Measurements from ENCODE around the gene SLC37A4. TPM values are rescaled to one million over a fixed set of nuclear protein-coding genes. Genes with fewer than 3 reads are reported as not detected.
A peak's percentile ranks its signal among the peaks of the same experiment; 100 is the strongest.
"Not testable (repeated sequence)": the region's sequence is repeated elsewhere in the genome, so short reads cannot be mapped to it uniquely, and the experiment has no call there.

SLC37A4 gene
- total and polyA plus RNA-seq, 7 donors = 10.6 to 34.3 (median 23.9) TPM

DNA sequence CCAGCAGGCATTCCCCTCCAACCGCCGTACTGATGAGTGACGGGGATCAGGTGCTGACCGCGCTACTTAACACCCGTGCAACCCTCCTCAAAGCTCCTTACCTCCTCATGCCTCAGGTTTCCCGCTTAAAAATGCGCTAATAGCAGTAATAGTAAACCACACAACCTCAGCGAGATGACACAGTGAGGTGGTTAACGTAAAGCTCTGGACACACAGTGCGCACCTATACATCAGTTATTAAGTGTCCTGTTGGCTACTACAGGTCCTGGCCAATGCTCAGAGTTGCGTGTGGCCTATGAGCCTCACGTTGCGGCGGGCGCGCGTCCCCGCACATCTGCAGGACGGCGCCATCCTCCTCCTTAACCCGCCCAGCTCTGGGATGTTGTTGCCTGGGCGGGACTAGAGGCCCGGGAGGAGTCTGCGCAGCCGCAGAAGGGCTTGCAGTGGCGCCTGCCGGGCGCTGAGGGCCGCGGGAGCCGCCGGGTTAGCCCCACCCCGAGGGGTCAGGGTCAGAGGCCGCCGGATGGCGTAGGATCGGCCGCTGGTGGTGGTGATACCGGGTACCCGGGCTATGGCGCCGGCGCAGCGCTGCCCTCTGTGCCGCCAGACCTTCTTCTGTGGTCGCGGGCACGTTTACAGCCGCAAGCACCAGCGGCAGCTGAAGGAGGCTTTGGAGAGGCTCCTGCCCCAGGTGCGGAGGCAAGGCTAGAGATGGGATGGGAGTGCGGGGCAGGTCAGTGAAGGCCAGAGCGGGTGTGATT, 32.9 kb downstream of the SLC37A4 start, which contains the start of gene CENATAC:
CENATAC (plus strand) TSS at position 512 of the 761 bp plus-strand sequence; CDS start at position 572, 60 bp downstream.
- Histone ChIP-seq H3K27ac (peak within 1 kb of the TSS; percentile 78), H3K36me3 (ENCODE audit: insufficient read depth in 1 of 2, low read depth in 1 of 2) (peaks cover 4 to 34% of the 10 kb centered on the region in 2 donors), H3K9me3 (no peaks in the 10 kb centered on the region), H3K4me3 (peak within 1 kb of the TSS; percentile 76), H3K4me1 (peaks cover 20% of the 10 kb centered on the region), H3K27me3 (ENCODE audit: insufficient read depth in 3 of 3, low read length in 2 of 3) (no peaks in the 10 kb centered on the region)
- intact Hi-C loops (cut with DNase I) = no loop called here
- DNase-seq = peak; percentile 97 to 98
- no peak for TF ChIP-seq CTCF (IDR thresholded peaks at IDR 0.05)
- WGBS, 3 donors = 0 to 1% (median 0%) methylated on average over 43 to 54 of the region's 54 CpGs
- ATAC-seq = peak; percentile 96 to 98 (median 98)

DNA sequence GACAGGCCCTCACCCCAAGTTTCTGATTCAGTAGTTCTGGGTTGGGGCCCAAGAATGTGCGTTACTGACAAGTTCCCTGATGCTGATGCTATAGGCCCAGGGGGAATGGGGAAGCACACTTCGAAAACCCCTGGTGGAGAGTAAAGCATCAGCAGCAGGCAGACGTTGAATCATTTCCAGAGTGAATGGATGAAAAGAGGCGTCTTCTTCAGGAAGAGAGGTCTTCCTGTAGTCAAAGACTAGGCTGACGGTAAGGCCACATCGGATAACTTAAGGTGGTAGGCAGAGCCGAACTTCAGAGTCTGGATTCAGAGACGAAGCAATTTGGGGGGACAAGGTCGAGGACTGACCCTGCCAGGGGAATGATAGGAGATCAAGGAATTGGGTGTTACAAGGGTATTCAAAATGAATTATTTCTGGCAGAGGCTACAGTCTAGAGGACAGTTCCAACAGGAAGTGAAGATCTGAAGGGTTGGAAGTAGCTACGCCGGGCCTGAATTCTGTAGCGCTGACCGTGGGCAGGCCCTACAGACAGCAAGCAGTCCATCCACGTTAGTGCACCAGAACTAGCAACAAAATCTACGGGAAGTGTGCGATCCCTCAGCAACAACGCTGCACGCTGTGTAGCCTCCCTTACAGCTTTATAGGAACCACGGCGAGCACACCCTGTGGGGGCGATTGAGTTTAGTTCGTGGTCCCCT, 33.6 kb downstream of the SLC37A4 start:
- WGBS, 3 donors = 15 to 21% (median 18%) methylated on average over 22 of the region's 22 CpGs
- intact Hi-C loops (cut with DNase I) = no loop called here
- Histone ChIP-seq H3K4me3 (peak overlapping the region; percentile 76), H3K36me3 (ENCODE audit: insufficient read depth in 1 of 2, low read depth in 1 of 2) (peaks cover 4 to 27% of the 10 kb centered on the region in 2 donors), H3K9me3 (no peaks in the 10 kb centered on the region), H3K4me1 (peaks cover 20% of the 10 kb centered on the region), H3K27ac (peak overlapping the region; percentile 78), H3K27me3 (ENCODE audit: insufficient read depth in 3 of 3, low read length in 2 of 3) (no peaks in the 10 kb centered on the region)
- DNase-seq (no peak), ATAC-seq (peak in 3 of 4 donors; percentile 5 to 11 (median 9))
- TF ChIP-seq CTCF (IDR thresholded peaks at IDR 0.05) = no peak

GRCh38 chr11:118991486-118992038, 39.1 kb downstream of the SLC37A4 start:
- H3K4me3 ChIP-seq; H3K9me3 ChIP-seq; H3K27me3 ChIP-seq (ENCODE audit: insufficient read depth in 3 of 3, low read length in 2 of 3); DNase-seq; intact Hi-C loops (cut with DNase I); H3K27ac ChIP-seq; H3K36me3 ChIP-seq (ENCODE audit: insufficient read depth in 1 of 2, low read depth in 1 of 2); H3K4me1 ChIP-seq; ATAC-seq: not testable (repeated sequence)
- WGBS, 3 donors = 94 to 95% (median 95%) methylated on average over 25 to 44 of the region's 44 CpGs

GRCh38 chr11:118988280-118988679, 42.4 kb downstream of the SLC37A4 start:
- DNase-seq (no peak), ATAC-seq (no peak)
- Histone ChIP-seq H3K4me1 (no peaks in the 10 kb centered on the region), H3K27ac (no peak overlapping the region), H3K9me3 (no peaks in the 10 kb centered on the region), H3K27me3 (ENCODE audit: insufficient read depth in 3 of 3, low read length in 2 of 3) (no peaks in the 10 kb centered on the region), H3K36me3 (ENCODE audit: insufficient read depth in 1 of 2, low read depth in 1 of 2) (no peaks in the 10 kb centered on the region), H3K4me3 (no peak overlapping the region)
- 93 to 99% (median 96%) methylated on average over 5 of the region's 5 CpGs for WGBS, 3 donors
- TF ChIP-seq CTCF (IDR thresholded peaks at IDR 0.05) = no peak
- intact Hi-C loops (cut with DNase I) = no loop called here

DNA sequence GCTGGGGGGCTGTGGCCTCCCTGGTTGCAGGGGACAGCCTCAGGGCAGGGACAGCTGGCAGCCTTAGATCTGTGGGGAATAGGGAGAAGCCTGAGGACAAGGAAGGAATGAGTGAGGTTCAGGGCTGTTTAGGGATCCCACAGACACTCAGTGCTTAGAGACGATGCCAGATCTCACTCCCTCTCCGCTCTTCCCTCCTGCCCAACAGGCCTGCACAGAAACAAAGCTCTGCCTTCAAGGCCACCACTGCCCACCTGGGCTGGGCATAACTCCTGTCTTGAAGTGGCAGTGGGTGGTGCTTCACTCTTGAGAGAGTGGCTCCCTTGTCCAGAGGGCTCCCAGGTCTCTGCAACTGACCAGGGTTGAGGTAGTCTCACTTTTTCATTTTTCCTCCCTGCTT, 45.9 kb downstream of the SLC37A4 start:
- intact Hi-C loops (cut with DNase I) = no loop called here
- ATAC-seq = peak; percentile 26 to 34 (median 32)
- no peaks in the 10 kb centered on the region for H3K36me3 ChIP-seq (ENCODE audit: insufficient read depth in 1 of 2, low read depth in 1 of 2)
- H3K4me3 ChIP-seq = no peak overlapping the region
- H3K4me1 ChIP-seq = no peaks in the 10 kb centered on the region
- TF ChIP-seq CTCF (IDR thresholded peaks at IDR 0.05) = no peak
- no peaks in the 10 kb centered on the region for H3K27me3 ChIP-seq (ENCODE audit: insufficient read depth in 3 of 3, low read length in 2 of 3)
- no peaks in the 10 kb centered on the region for H3K9me3 ChIP-seq
- 66 to 74% (median 74%) methylated on average over 2 of the region's 2 CpGs for WGBS, 3 donors
- H3K27ac ChIP-seq = peak overlapping the region; percentile 58
- DNase-seq = no peak

DNA sequence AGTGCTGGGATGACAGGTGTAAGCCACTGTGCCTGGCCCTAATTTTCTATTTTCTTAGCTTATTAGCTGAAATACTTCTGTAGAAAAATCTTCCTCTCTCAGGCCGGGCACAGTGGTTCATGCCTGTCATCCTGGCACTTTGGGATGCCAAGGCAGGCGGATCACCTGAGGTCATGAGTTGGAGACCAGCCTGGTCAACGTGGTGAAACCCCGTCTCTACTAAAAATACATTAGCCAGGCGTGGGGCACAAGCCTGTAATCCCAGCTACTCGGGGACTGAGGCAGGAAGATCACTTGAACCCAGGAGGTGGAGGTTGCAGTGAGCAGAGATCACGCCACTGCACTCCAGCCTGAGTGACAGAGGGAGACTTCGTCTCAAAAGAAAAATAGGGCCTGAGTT, 46.3 kb downstream of the SLC37A4 start:
- H3K9me3 ChIP-seq; H3K36me3 ChIP-seq (ENCODE audit: insufficient read depth in 1 of 2, low read depth in 1 of 2); H3K4me1 ChIP-seq; H3K4me3 ChIP-seq; H3K27me3 ChIP-seq (ENCODE audit: insufficient read depth in 3 of 3, low read length in 2 of 3); intact Hi-C loops (cut with DNase I): not testable (repeated sequence)
- WGBS, 3 donors = 24 to 45% (median 25%) methylated on average over 8 of the region's 8 CpGs
- H3K27ac ChIP-seq = peak overlapping the region; percentile 58
- DNase-seq = peak in 1 of 2 donors; percentile 77
- ATAC-seq = peak in 3 of 4 donors; percentile 67 to 90 (median 80)
